NCI-H2081 treated with DMSO at 0.1 percent for 48 hours (cell line): ENCODE results near the gene ORC4.

Experiments
- DNase-seq: peaks from one replicate; lab custom pipeline; 2025; lab: John Stamatoyannopoulos, UW

The ORC4 gene

DNA sequence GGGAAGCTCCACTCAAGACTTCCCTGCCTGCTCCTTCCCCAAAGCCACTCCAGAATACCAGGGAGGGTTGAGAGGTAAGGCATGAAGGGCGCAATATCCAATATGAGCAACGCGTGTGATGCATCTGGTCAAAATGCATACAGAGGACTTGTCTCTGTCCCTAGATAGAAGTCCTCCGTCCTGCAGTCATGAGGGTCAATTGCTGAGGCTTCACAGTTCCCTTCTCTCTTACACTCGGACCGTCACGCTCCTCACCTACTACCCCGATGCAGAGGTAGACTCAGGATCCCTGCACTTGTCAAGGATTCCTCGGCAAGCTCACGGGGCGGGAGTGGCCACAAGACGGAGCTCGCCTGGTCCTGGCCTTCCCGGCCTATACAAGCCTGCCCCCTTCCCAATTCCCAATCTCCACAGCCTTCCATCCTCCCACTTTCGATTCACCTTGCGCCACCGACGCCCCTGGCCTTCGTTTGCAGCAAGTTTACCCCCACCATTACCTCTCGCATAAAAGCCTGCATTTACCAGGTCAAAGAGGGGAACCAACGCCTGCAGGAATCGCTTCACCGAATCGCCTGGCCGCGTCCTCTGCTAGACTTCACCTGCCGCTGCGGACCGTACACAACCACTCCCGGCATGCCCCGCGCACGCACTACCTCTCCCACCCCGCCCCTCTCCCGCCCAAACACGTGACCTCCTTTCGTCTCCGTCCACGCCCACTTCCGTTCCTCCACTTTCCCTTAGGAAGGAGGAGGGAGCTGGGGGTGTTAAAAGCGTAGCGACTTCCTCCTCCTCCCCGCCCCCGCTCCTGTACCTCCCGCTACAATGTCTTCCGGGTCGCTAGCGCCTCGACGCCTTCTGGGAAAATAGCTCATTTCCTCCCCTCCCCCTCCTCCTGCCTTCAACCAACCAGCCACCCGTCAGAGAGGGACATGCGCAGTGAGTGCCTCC, at the start of gene ORC4:
Gene ORC4, minus strand, starts transcription at position 627 of the 948 bp plus-strand sequence. CDS start 44,779 bp downstream, outside the sequence.
- DNase-seq = peak; percentile 90

- no peak for DNase-seq
Measured at GRCh38 chr2:148067801-148068200, 47.3 kb upstream of the ORC4 start.

- no peak for DNase-seq
Measured at GRCh38 chr2:148065936-148066335, 45.4 kb upstream of the ORC4 start.

GRCh38 chr2:148063633-148064032, 43.1 kb upstream of the ORC4 start:
- DNase-seq = no peak

GRCh38 chr2:148058641-148059040, 38.1 kb upstream of the ORC4 start:
- no peak for DNase-seq

GRCh38 chr2:148052687-148053086, 32.1 kb upstream of the ORC4 start:
- no peak for DNase-seq

- no peak for DNase-seq
Measured at GRCh38 chr2:148049284-148049683, 28.7 kb upstream of the ORC4 start.

GRCh38 chr2:148048475-148049221, 28.1 kb upstream of the ORC4 start:
- no peak for DNase-seq

DNA sequence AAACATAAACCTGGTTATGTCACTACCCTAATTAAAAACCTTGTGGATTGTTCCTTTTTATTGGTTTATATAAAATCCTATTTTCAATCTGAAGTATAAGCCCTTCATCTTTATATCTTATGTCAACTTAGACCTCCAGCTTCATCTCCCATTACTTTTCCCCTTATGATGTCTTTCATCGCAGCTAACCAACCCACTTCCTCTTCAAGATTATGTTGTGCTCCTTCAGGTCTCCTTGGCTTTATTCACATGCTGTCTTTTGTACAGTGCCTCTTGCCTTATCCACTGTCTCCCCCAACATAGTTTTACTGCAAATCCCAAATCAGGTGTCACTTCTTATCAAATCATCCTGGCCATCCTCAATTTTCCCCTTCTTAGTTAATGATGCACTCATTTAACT, 26.3 kb upstream of the ORC4 start:
- DNase-seq = no peak

GRCh38 chr2:148044322-148044721, 23.8 kb upstream of the ORC4 start:
- DNase-seq = no peak

DNA sequence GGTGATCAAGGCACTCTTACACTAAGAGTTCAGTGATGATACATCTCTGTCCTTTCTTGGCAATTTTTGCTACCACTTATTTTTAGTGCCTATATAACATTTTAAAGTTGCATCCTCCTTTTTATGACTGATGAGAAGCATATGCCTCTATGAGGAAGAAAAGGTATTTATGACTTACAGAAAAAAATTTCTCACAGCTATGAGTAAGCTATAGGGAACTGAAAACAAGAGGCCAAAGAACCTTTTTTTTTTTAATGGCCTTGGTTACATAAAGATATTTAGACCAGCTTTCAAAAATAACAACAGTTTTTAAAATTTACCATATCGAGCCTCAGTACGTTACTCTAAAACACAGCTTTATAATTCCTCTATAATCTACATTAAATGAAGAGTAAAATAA, 21.7 kb upstream of the ORC4 start:
- DNase-seq = no peak

DNA sequence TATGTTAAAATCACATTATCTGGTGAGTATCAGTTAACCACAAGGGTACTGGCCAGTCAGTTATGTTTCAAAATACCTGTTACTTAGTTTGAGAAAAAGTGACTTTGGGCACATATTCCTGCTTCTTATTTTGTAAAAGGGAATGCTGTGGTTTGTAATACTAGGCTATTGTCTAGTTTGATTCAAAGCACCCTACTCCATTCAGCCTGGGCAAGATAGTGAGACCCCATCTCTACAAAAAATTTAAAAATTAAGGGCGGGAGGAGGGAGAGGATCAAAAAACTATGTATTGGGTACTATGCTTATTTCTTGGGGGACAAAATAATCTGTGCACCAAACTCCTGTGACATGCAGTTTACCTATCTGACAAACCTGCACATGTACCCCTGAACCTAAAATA, 19.2 kb upstream of the ORC4 start:
- no peak for DNase-seq

- no peak for DNase-seq
Measured at GRCh38 chr2:148032215-148032614, 11.7 kb upstream of the ORC4 start.

GRCh38 chr2:148031152-148031551, 10.6 kb upstream of the ORC4 start:
- DNase-seq = no peak

- no peak for DNase-seq
Measured at GRCh38 chr2:148028781-148029180, 8.2 kb upstream of the ORC4 start.

- DNase-seq = no peak
Measured at GRCh38 chr2:148027822-148028221, 7.3 kb upstream of the ORC4 start.

- no peak for DNase-seq
Measured at GRCh38 chr2:148026573-148026972, 6.0 kb upstream of the ORC4 start.

DNA sequence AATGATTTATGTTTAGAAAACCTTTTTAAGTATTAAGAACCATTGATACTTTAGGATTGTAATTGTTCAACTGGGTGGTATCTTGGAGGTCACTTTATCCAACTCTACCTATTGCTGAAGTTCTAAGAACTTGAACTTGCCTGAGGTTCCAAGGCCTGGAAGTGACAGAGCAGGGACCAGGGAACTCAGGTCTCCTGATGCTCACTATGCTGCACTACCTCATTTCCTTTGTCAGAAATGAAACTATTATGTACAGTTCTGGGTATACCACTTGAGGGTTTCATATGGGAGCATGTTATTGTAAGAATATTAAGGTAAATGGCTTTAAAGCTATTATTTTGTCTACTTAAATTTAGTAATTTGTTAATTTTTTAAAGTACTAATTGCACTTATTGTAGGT, 3.3 kb upstream of the ORC4 start:
- no peak for DNase-seq

DNA sequence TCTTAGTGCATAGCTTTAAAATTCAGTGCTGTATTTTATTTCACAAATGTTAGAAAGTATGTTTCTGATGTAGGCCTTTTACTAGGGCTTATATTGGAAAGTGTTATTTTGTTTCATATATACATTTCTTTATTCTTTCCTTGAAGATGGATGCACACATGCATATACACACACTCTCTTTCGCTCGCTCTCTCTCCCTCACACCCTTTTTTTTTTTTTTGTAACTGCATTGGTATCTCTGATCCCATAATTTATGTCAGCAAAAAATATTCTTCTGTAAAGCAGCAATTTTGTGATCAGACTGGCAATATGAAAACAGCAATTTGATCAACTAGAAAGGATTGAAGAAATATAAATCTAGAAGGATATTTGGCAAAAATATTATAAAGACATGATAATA, 2.3 kb upstream of the ORC4 start:
- DNase-seq = no peak

DNA sequence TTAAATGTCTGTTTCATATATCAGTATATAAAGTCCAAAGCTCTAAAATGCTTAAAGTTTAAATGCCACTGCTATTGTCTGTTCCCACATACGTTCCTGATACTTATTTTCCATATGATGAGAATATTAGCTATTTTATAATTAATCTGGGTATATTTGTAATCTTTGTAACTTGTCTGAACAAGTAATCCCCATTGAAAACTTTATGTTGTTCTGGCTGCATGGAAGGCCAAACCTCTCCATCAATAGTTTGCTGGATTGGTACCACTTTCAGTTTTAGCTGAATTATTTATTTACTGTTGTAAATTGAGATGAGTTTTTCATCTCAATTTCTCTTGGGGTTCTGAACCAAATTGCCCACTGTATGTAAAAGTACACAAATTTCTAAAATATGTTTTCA, 1.8 kb upstream of the ORC4 start:
- DNase-seq = no peak

DNA sequence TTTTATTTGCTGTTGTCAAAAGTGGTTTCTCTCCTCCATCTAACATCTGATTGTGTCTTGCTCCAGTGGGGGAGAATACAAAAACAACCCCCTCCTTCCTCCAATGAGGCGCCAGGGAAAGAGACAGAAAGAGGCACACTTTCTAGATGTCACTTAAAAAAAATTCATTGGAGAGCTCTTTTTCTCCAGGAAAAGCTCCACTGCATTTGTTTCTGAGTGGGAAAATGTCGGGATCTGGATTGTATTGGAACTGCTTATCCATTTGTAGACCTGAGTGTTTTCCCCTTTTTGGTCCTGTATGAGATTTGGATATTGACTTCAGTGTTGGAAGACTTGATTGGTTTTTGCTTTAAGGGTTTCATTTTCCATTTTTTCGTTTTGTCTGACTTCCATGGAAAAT, 1.3 kb upstream of the ORC4 start:
- DNase-seq = no peak

- no peak for DNase-seq
Measured at GRCh38 chr2:148021059-148021861, 723 bp upstream of the ORC4 start, which contains the start of gene MBD5. MBD5 (plus strand) TSS chr2:148021091.
